ENCODE data around the gene KCNQ1.

GRCh38 chr11:2576111-2576510, 131.3 kb downstream of the KCNQ1 start:
- TF ChIP-seq CTCF (IDR thresholded peaks at IDR 0.05; ENCODE audit: insufficient read depth, low read length, poor library complexity, severe bottlenecking) (no peak), EZH2phosphoT487 (conservative IDR thresholded peaks at IDR 0.05; ENCODE audit: low read length) (no peak)
